Panc1 (cell line): ENCODE measurements around the gene PRPS1. TPM values are rescaled to one million over a fixed set of nuclear protein-coding genes. Genes with fewer than 3 reads are reported as not detected.

Source experiments
- ATAC-seq: fragments of 200-7000 bp; cut with Tn5 transposase; 2 replicates; pipeline ENCODE4 v1.9.1; 2020; ENCODE audit warnings: mild to moderate bottlenecking, moderate library complexity
- BruUV-seq: library from RNA; stranded (reverse); fragments of 400-500 nt; replicated peaks from 2 replicates; lab custom pipeline; 2021; lab: Mats Ljungman, UMichigan
- CTCF ChIA-PET: fragments of 300-600 bp; sonication (Branson Sonifier 250); formaldehyde crosslinking; loops from one replicate; lab custom pipeline; 2022; ENCODE audit warnings: antibody characterized with exemption; lab: Charles Lee
- POLR2A ChIA-PET: fragments of 300-600 bp; sonication (Branson Sonifier 250); formaldehyde crosslinking; loops from one replicate; lab custom pipeline; 2022; ENCODE audit warnings: antibody characterized with exemption; lab: Charles Lee
- DNase-seq: peaks from one replicate; pipeline ENCODE4 v3.0.0-alpha.2; 2010; ENCODE audit warnings: low read depth, low spot score
- H3K27ac ChIP-seq: 2 replicates; pipeline ENCODE4 v1.5.1; 2011; ENCODE audit warnings: mild to moderate bottlenecking, low read length, inconsistent platforms
- H3K27me3 ChIP-seq: fragments of 200-500 bp; sonication (Bioruptor generic); 2 replicates; pipeline ENCODE4 v1.6.0; 2014; ENCODE audit warnings: low read length, inconsistent platforms; ENCODE audit not compliant: control insufficient read depth, insufficient read depth
- H3K36me3 ChIP-seq: fragments of 200-500 bp; sonication (Bioruptor generic); 2 replicates; pipeline ENCODE4 v1.5.1; 2014; ENCODE audit warnings: inconsistent platforms, mild to moderate bottlenecking, low read length, moderate library complexity; ENCODE audit not compliant: control insufficient read depth, insufficient read depth
- H3K4me1 ChIP-seq: 2 replicates; pipeline ENCODE4 v1.5.1; 2011; ENCODE audit warnings: inconsistent platforms, mild to moderate bottlenecking, low read length, moderate library complexity; ENCODE audit not compliant: control insufficient read depth, insufficient read depth
- H3K4me3 ChIP-seq, 2 experiments: 2 replicates each; pipeline ENCODE4 v1.5.1; 2011 to 2012; ENCODE audit warnings: low read depth in 2 of 2, low read length in 2 of 2, mild to moderate bottlenecking in 2 of 2, inconsistent platforms in 1 of 2, moderate library complexity in 1 of 2
- H3K9me3 ChIP-seq: fragments of 200-500 bp; sonication (Bioruptor generic); 2 replicates; pipeline ENCODE4 v1.5.1; 2014; ENCODE audit warnings: low read depth, mild to moderate bottlenecking, inconsistent platforms, low read length, moderate library complexity; ENCODE audit not compliant: control insufficient read depth, insufficient read depth
- POLR2AphosphoS5 ChIP-seq: IDR thresholded peaks from 2 replicates; pipeline ENCODE4 v1.6.1; 2012; ENCODE audit warnings: mild to moderate bottlenecking, low read depth, low read length, moderate library complexity
- SIN3A ChIP-seq: IDR thresholded peaks from 2 replicates; pipeline ENCODE4 v1.6.1; 2012; ENCODE audit warnings: low read depth, mild to moderate bottlenecking, low read length, moderate library complexity, borderline replicate concordance; ENCODE audit not compliant: insufficient read depth
- TCF7L2 ChIP-seq: IDR thresholded peaks from 2 replicates; pipeline ENCODE4 v1.6.1; 2011; ENCODE audit warnings: mild to moderate bottlenecking, low read depth, low read length, inconsistent platforms
- in situ Hi-C: cut with HindIII; loops from 2 replicates; pipeline ENCODE4 v1.10.0; 2016; ENCODE audit warnings: low sequenced_read_pairs, low pct_unique_long_range_greater_than_20kb
- intact Hi-C: fragments of 100-400 bp; cut with micrococcal nuclease; formaldehyde crosslinking; loops from one replicate; pipeline ENCODE4 v1.10.0; 2022; ENCODE audit not compliant: unreplicated experiment
- total RNA-seq: library from RNA; stranded (reverse); gene quantifications from one replicate; pipeline ENCODE4 v1.2.1, GENCODE V29; 2021; ENCODE audit not compliant: unreplicated experiment
- TF ChIP-seq, protein P1 (sequence below): fragments of 450-650 bp; IDR thresholded peaks from 2 replicates; pipeline ENCODE4 v1.5.1; 2017; ENCODE audit warnings: mild to moderate bottlenecking
- TF ChIP-seq, protein P2 (sequence below), 2 experiments: IDR thresholded peaks; 2 replicates each; pipeline ENCODE4 v1.6.1; 2011 to 2012; ENCODE audit warnings: low read depth in 2 of 2, control low read depth in 1 of 2, low read length in 1 of 2, mild to moderate bottlenecking in 1 of 2, moderate library complexity in 1 of 2; ENCODE audit not compliant: insufficient read depth in 1 of 2

The PRPS1 gene
- total RNA-seq, 1 experiment from 2014 or later: 152 TPM

DNA sequence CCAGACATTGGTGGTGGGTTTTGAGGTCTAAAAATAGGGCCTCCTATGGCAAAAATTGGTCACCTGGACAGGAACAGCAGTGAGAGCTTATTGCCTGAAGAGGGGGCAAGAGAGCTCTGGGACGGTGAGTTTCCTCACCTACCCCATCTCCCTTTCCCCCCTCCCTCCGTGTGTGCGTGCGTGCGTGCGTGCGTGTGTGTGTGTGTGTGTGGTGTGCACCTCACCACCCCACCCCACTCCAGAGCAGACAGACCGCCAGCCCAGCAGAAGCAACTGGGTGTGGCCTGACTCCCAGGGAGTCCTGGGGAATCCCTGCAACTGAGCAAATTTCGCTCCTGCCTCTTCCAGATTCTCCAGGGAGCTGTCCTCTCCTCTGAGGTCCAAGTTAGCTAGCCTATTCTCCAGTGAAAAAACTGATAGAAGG, 44.7 kb downstream of the PRPS1 start:
- H3K36me3 ChIP-seq: no peaks in the 10 kb centered on the region
- peaks cover 25% of the 10 kb centered on the region for H3K4me1 ChIP-seq
- no peaks in the 10 kb centered on the region for H3K9me3 ChIP-seq
- POLR2A ChIA-PET: no interaction called here
- no peak for TF ChIP-seq TCF7L2
- TF ChIP-seq, protein P1, sequence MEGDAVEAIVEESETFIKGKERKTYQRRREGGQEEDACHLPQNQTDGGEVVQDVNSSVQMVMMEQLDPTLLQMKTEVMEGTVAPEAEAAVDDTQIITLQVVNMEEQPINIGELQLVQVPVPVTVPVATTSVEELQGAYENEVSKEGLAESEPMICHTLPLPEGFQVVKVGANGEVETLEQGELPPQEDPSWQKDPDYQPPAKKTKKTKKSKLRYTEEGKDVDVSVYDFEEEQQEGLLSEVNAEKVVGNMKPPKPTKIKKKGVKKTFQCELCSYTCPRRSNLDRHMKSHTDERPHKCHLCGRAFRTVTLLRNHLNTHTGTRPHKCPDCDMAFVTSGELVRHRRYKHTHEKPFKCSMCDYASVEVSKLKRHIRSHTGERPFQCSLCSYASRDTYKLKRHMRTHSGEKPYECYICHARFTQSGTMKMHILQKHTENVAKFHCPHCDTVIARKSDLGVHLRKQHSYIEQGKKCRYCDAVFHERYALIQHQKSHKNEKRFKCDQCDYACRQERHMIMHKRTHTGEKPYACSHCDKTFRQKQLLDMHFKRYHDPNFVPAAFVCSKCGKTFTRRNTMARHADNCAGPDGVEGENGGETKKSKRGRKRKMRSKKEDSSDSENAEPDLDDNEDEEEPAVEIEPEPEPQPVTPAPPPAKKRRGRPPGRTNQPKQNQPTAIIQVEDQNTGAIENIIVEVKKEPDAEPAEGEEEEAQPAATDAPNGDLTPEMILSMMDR: peak; percentile 89
- no peak overlapping the region for H3K27ac ChIP-seq
- intact Hi-C loops: loop anchor here (2.0 to 5.0 kb wide), 2 partner anchors 46 to 219 kb away; no protein-coding TSS in a partner anchor
- no TSS peak for BruUV-seq
- no peaks in the 10 kb centered on the region for H3K27me3 ChIP-seq
- DNase-seq (no peak), ATAC-seq (0 out of 2 replicates have a peak, but pooled peaks have one; percentile 31)
- CTCF ChIA-PET: interaction anchor here (0.6 to 2.2 kb wide), 14 partner anchors 11 to 283 kb away, joined by 3 to 17 read pairs (median 5); partner anchors contain the start of genes NCBP2L and TSC22D3
- H3K4me3 ChIP-seq: no peak overlapping the region
- in situ Hi-C loops: no loop called here

DNA sequence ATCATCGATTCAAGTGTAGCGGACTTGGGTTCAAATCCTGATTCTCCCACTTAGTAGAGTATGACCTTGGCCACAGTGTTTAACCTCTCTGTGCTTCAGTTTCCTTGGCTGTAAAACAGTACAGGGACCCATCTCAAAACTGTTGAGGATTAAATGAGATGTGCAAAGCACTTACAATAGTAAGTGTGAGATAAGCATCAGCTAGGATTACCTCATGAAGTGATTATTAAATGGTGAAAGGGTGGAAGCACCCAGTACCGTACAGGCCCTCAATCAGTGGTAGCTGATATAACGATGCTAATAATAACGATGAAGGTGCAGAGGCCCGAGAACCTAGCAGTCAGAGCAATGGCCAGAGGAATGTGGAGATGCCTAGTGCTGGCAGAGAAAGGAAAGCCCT, 45.1 kb downstream of the PRPS1 start:
- no peak overlapping the region for H3K4me3 ChIP-seq
- no peak for ATAC-seq
- TF ChIP-seq, protein P1: no peak
- TF ChIP-seq SIN3A: no peak
- TF ChIP-seq, protein P2, sequence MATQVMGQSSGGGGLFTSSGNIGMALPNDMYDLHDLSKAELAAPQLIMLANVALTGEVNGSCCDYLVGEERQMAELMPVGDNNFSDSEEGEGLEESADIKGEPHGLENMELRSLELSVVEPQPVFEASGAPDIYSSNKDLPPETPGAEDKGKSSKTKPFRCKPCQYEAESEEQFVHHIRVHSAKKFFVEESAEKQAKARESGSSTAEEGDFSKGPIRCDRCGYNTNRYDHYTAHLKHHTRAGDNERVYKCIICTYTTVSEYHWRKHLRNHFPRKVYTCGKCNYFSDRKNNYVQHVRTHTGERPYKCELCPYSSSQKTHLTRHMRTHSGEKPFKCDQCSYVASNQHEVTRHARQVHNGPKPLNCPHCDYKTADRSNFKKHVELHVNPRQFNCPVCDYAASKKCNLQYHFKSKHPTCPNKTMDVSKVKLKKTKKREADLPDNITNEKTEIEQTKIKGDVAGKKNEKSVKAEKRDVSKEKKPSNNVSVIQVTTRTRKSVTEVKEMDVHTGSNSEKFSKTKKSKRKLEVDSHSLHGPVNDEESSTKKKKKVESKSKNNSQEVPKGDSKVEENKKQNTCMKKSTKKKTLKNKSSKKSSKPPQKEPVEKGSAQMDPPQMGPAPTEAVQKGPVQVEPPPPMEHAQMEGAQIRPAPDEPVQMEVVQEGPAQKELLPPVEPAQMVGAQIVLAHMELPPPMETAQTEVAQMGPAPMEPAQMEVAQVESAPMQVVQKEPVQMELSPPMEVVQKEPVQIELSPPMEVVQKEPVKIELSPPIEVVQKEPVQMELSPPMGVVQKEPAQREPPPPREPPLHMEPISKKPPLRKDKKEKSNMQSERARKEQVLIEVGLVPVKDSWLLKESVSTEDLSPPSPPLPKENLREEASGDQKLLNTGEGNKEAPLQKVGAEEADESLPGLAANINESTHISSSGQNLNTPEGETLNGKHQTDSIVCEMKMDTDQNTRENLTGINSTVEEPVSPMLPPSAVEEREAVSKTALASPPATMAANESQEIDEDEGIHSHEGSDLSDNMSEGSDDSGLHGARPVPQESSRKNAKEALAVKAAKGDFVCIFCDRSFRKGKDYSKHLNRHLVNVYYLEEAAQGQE (IDR thresholded peaks at IDR 0.05; ENCODE audit: insufficient read depth in 1 of 2, low read depth in 2 of 2, low read length in 1 of 2): no peak
- TF ChIP-seq TCF7L2: no peak
- TF ChIP-seq POLR2AphosphoS5: no peak
- in situ Hi-C loops (no loop called here), intact Hi-C loops (loop anchor here (2.0 to 5.0 kb wide), 2 partner anchors 45 to 219 kb away; no protein-coding TSS in a partner anchor)
- no peak overlapping the region for H3K27ac ChIP-seq
- H3K36me3 ChIP-seq: no peaks in the 10 kb centered on the region
- CTCF ChIA-PET: interaction anchor here (0.6 to 2.2 kb wide), 11 partner anchors 11 to 283 kb away, joined by 3 to 17 read pairs (median 5); partner anchors contain the start of genes NCBP2L and TSC22D3
- no peaks in the 10 kb centered on the region for H3K27me3 ChIP-seq
- no peak for DNase-seq
- H3K4me1 ChIP-seq: peaks cover 25% of the 10 kb centered on the region
- no TSS peak for BruUV-seq
- POLR2A ChIA-PET: no interaction called here
- no peaks in the 10 kb centered on the region for H3K9me3 ChIP-seq
